ENCODE results near the gene UBE2U.
A peak's percentile ranks its signal among the peaks of the same experiment; 100 is the strongest.
"Not testable (repeated sequence)": the region's sequence is repeated elsewhere in the genome, so short reads cannot be mapped to it uniquely, and the experiment has no call there.

The UBE2U gene

DNA sequence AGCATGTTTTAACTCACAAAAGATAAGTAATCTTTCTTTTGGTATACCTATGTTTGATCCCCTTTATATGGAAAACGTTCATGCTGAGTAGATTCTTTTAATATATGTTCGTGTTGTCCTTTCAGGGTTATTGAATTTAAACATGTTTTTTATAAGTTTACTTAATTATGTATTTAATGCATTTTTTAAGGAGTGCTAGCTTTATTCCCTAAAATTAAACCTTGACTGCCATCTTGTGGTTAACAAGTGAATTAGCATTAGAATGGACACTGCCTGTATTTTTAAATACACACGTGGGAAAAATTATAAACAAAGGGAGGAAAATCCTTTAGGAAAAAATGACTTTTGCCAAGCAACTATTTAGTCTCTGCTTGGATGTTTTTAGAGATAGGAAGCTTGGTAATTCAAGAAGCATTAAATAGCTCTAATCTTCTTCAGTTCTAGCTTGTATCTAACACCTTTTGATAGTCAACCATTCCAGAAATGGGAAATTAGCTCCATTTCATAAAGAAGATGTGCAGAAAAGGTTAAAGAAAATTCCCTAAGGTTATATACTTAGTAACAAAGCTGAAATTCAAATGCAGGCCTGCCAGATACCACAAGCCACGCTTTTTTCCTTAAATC, 43.0 kb downstream of the UBE2U start:
- TF ChIP-seq, protein P1, sequence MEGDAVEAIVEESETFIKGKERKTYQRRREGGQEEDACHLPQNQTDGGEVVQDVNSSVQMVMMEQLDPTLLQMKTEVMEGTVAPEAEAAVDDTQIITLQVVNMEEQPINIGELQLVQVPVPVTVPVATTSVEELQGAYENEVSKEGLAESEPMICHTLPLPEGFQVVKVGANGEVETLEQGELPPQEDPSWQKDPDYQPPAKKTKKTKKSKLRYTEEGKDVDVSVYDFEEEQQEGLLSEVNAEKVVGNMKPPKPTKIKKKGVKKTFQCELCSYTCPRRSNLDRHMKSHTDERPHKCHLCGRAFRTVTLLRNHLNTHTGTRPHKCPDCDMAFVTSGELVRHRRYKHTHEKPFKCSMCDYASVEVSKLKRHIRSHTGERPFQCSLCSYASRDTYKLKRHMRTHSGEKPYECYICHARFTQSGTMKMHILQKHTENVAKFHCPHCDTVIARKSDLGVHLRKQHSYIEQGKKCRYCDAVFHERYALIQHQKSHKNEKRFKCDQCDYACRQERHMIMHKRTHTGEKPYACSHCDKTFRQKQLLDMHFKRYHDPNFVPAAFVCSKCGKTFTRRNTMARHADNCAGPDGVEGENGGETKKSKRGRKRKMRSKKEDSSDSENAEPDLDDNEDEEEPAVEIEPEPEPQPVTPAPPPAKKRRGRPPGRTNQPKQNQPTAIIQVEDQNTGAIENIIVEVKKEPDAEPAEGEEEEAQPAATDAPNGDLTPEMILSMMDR (IDR thresholded peaks at IDR 0.05): peak; percentile 80
- Histone ChIP-seq H3K27ac (no peak overlapping the region), H3K27me3 (peaks cover 19% of the 10 kb centered on the region), H3K4me3 (ENCODE audit: low read depth in 1 of 2, low read length in 1 of 2) (no peak overlapping the region), H3K9me3 (no peaks in the 10 kb centered on the region), H3K4me1 (ENCODE audit: control insufficient read depth in 1 of 2, insufficient read depth in 1 of 2, low read depth in 1 of 2, low read length in 1 of 2) (peaks cover 19 to 23% of the 10 kb centered on the region in 2 experiments), H3K36me3 (no peaks in the 10 kb centered on the region)

GRCh38 chr1:64248065-64248464, 44.6 kb downstream of the UBE2U start:
- peaks cover 16 to 19% of the 10 kb centered on the region in 2 experiments for H3K4me1 ChIP-seq (ENCODE audit: control insufficient read depth in 1 of 2, insufficient read depth in 1 of 2, low read depth in 1 of 2, low read length in 1 of 2)
- H3K36me3 ChIP-seq: no peaks in the 10 kb centered on the region
- H3K9me3 ChIP-seq: no peaks in the 10 kb centered on the region
- TF ChIP-seq, protein P1 (IDR thresholded peaks at IDR 0.05): no peak
- peaks cover 19% of the 10 kb centered on the region for H3K27me3 ChIP-seq
- H3K27ac ChIP-seq: no peak overlapping the region
- H3K4me3 ChIP-seq (ENCODE audit: low read depth in 1 of 2, low read length in 1 of 2): no peak overlapping the region

DNA sequence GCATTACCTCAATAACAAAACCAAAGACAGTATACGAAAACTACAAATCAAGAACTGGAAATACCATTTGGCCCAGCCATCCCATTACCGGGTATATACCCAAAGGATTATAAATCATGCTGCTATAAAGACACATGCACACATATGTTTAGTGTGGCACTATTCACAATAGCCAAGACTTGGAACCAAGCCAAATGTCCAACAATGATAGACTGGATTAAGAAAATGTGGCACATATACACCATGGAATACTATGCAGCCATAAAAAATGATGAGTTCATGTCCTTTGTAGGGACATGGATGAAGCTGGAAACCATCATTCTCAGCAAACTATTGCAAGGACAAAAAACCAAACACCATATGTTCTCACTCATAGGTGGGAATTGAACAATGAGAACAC, 47.0 kb downstream of the UBE2U start:
- H3K9me3 ChIP-seq; H3K4me3 ChIP-seq (ENCODE audit: low read depth in 1 of 2, low read length in 1 of 2); H3K36me3 ChIP-seq; H3K4me1 ChIP-seq (ENCODE audit: control insufficient read depth in 1 of 2, insufficient read depth in 1 of 2, low read depth in 1 of 2, low read length in 1 of 2); H3K27ac ChIP-seq: not testable (repeated sequence)
- peaks cover 19% of the 10 kb centered on the region for H3K27me3 ChIP-seq

DNA sequence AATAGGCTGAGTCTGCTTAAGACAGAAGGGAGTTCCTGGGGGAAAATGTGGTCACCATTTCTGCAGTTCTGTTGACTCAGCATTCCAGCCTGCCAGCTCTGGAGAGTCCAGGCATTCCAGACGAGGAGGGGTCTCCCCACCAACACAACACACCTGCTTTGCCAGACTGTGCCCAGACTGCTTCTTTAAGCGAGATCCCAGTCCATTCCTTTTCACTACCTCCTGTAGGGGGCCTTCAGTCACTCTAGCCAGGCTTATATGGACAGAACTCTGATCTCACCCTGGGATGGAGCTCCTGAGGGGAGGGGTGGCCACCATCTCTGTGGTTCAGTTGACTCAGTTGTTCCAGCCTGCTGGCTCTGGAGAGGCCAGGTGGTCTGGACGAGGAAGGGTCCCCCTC, 48.5 kb downstream of the UBE2U start:
- H3K9me3 ChIP-seq: no peaks in the 10 kb centered on the region
- H3K4me1 ChIP-seq (ENCODE audit: control insufficient read depth in 1 of 2, insufficient read depth in 1 of 2, low read depth in 1 of 2, low read length in 1 of 2): no peaks in the 10 kb centered on the region
- H3K27me3 ChIP-seq: peaks cover 19% of the 10 kb centered on the region
- H3K27ac ChIP-seq: no peak overlapping the region
- TF ChIP-seq, protein P1 (IDR thresholded peaks at IDR 0.05): no peak
- H3K36me3 ChIP-seq: no peaks in the 10 kb centered on the region
- H3K4me3 ChIP-seq (ENCODE audit: low read depth in 1 of 2, low read length in 1 of 2): no peak overlapping the region

DNA sequence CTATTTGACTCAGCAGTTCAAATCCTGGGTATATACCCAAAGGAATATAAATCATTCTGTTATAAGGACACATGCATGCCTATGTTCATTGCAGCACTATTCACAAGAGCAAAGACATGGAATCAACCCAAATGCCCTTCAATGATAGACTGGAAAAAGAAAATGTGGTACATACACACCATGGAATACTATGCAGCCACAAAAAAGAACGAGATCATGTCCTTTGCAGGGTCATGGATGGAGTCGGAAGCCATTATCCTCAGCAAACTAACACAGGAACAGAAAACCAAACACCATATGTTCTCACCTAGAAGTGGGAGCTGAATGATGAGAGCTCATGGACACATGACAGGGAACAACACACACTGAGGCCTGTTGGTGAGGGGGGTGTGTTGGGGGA, 53.8 kb downstream of the UBE2U start:
- not testable (repeated sequence) for H3K9me3 ChIP-seq; H3K4me1 ChIP-seq (ENCODE audit: control insufficient read depth in 1 of 2, insufficient read depth in 1 of 2, low read depth in 1 of 2, low read length in 1 of 2); H3K27ac ChIP-seq; H3K4me3 ChIP-seq (ENCODE audit: low read depth in 1 of 2, low read length in 1 of 2); H3K27me3 ChIP-seq; H3K36me3 ChIP-seq

DNA sequence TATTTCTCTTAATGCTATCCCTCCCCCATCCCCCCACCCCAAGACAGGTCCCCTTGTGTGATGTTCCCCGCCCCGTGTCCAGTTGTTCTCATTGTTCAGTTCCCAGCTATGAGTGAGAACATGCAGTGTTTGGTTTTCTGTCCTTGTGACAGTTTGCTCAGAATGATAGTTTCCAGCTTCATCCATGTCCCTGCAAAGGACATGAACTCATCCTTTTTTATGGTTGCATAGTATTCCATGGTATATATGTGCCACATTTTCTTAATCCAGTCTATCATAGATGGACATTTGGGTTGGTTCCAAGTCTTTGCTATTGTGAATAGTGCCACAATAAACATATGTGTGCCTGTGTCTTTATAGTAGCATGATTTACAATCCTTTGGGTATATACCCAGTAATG, 55.0 kb downstream of the UBE2U start:
- not testable (repeated sequence) for H3K36me3 ChIP-seq; H3K9me3 ChIP-seq; H3K27ac ChIP-seq; H3K4me1 ChIP-seq (ENCODE audit: control insufficient read depth in 1 of 2, insufficient read depth in 1 of 2, low read depth in 1 of 2, low read length in 1 of 2); H3K4me3 ChIP-seq (ENCODE audit: low read depth in 1 of 2, low read length in 1 of 2)
- peaks cover 13% of the 10 kb centered on the region for H3K27me3 ChIP-seq

DNA sequence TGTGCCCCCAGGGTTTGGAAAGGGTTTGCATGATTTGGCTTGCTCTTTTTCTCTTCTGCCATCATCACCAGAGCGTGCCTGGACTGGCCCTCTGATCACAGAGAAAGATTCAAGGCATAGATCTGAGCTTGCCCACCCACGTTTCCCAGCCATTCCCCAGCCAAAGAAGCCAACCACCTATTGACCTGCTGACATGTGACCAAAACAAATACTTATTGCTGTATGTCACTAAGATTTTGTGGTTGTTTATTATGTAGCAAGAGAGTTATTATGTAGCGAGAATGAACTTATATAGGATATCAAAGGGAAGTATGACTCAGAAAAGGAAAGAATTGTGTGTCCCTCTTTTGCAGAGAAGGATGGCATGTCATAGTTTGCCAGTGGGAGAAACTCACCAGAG, 59.9 kb downstream of the UBE2U start:
- H3K9me3 ChIP-seq: no peaks in the 10 kb centered on the region
- peaks cover 15% of the 10 kb centered on the region for H3K27me3 ChIP-seq
- TF ChIP-seq, protein P1 (IDR thresholded peaks at IDR 0.05): no peak
- H3K27ac ChIP-seq: no peak overlapping the region
- H3K36me3 ChIP-seq: no peaks in the 10 kb centered on the region
- H3K4me3 ChIP-seq (ENCODE audit: low read depth in 1 of 2, low read length in 1 of 2): no peak overlapping the region
- no peaks in the 10 kb centered on the region for H3K4me1 ChIP-seq (ENCODE audit: control insufficient read depth in 1 of 2, insufficient read depth in 1 of 2, low read depth in 1 of 2, low read length in 1 of 2)

Data from neutrophil (primary cell).